22Rv1 (cell line): Measurements from ENCODE around the gene DGKG.

Source experiments
- H3K27ac ChIP-seq: fragments of 450-650 bp; 2 replicates; pipeline ENCODE4 v1.5.1; 2017
- ZFX ChIP-seq: fragments of 450-650 bp; IDR thresholded peaks from 2 replicates; pipeline ENCODE4 v1.6.1; 2017; ENCODE audit warnings: antibody characterized with exemption, borderline replicate concordance
- TF ChIP-seq, protein P1 (sequence below): fragments of 450-650 bp; IDR thresholded peaks from 2 replicates; pipeline ENCODE4 v1.5.1; 2017; ENCODE audit warnings: mild to moderate bottlenecking

DGKG gene

GRCh38 chr3:186275436-186275835 lies 86.6 kb downstream of the DGKG start:
- no peak overlapping the region for H3K27ac ChIP-seq
- TF ChIP-seq, protein P1, sequence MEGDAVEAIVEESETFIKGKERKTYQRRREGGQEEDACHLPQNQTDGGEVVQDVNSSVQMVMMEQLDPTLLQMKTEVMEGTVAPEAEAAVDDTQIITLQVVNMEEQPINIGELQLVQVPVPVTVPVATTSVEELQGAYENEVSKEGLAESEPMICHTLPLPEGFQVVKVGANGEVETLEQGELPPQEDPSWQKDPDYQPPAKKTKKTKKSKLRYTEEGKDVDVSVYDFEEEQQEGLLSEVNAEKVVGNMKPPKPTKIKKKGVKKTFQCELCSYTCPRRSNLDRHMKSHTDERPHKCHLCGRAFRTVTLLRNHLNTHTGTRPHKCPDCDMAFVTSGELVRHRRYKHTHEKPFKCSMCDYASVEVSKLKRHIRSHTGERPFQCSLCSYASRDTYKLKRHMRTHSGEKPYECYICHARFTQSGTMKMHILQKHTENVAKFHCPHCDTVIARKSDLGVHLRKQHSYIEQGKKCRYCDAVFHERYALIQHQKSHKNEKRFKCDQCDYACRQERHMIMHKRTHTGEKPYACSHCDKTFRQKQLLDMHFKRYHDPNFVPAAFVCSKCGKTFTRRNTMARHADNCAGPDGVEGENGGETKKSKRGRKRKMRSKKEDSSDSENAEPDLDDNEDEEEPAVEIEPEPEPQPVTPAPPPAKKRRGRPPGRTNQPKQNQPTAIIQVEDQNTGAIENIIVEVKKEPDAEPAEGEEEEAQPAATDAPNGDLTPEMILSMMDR: no peak
- TF ChIP-seq ZFX: no peak

GRCh38 chr3:186273586-186273985 lies 88.4 kb downstream of the DGKG start:
- TF ChIP-seq, protein P1: no peak
- no peak for TF ChIP-seq ZFX
- no peak overlapping the region for H3K27ac ChIP-seq

DNA sequence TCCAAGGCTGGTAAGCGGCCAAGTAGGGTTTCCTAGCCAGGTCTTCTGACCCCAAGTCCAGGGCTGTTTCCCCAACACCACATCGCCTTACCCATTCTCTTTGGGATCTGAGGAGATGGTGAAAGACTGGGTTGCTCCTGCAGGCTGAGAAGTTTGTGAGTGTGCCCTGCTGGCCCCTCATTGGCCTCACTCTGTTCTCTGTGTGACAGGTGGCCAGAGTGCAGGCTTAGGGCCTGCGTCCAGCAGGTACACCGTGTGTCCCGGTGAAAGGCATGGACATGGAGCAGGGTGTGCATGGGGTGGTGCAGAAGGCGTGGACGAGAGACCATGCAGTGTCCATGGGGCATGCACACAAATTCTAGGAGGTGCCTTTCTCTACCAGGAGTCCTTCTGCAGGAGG lies 91.3 kb downstream of the DGKG start:
- TF ChIP-seq ZFX: no peak
- TF ChIP-seq, protein P1: no peak

DNA sequence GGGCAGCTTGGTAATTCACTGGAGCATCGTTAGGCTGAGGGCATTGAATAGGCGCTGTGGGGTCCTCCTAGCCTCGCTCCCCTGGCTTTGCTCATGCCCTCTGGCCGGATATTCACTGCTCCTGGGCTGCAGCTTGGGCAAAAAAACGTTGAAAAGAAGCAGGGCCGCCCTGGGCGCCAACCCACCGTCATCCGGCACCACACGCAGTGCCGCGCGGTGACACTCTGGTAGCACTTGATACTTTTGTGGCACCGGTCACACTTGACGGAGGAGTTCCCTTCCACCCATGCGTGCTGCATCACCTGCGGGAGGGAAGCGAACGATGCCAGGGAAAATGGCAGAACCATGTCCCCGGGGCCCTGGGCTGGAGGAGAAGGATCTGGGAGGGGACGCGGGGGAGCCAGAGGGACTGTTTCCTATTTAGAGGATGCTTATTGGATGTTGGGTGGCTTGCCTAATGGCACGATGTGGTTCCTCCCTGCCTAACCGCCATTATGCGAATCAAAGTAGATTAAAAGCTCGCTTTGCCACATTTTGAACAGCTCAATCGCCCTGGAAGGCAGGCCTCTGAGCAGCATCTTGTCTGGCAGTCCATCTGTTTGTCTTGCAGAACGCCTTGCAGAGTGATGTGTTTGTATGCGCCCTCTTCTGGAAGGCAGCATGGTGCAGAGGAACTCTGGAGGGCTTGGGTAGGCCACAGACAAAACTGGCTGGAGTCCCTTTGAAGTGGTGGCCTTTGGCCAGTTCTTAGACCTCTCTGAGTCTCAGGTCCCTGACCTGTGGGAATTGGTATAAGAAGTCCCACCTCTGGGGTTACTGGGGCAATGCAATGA lies 93.2 kb downstream of the DGKG start:
- no peak overlapping the region for H3K27ac ChIP-seq
- TF ChIP-seq, protein P1: peak; percentile 47
- TF ChIP-seq ZFX: no peak

More for the DNA sequence above, 91.3 kb downstream of the DGKG start:
- H3K27ac ChIP-seq: no peak overlapping the region

DNA sequence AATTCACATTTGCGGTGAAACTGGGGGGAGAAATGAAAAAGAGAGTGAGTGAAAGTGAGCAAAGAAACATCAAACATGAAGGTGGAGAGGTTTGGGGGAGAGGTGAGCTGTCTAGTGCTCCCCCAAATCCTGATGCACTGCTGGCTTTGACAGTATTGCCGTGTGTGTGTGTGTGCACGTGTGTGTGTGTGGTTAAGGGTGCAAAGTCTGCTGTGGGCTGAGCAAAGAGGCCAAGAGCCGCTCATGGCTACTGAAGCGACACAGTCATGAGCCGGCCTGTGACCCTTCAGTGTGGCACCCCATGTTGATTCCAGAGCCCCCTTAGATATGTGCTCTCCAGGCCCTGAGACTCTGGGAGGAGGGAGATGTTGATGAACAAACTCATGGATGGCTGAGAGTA lies 94.3 kb downstream of the DGKG start:
- TF ChIP-seq ZFX: no peak
- TF ChIP-seq, protein P1: no peak

GRCh38 chr3:186264608-186265400 lies 97.2 kb downstream of the DGKG start:
- TF ChIP-seq, protein P1: no peak
- no peak for TF ChIP-seq ZFX
- no peak overlapping the region for H3K27ac ChIP-seq

More for the DNA sequence above, 94.3 kb downstream of the DGKG start:
- H3K27ac ChIP-seq: no peak overlapping the region

GRCh38 chr3:186261638-186262037 lies 100.4 kb downstream of the DGKG start:
- no peak for TF ChIP-seq ZFX
- TF ChIP-seq, protein P1: peak; percentile 47
- no peak overlapping the region for H3K27ac ChIP-seq
